Ovary (tissue), 9 donors: ENCODE data around the gene UXT. TPM values are rescaled to one million over a fixed set of nuclear protein-coding genes. Genes with fewer than 3 reads are reported as not detected.
A peak's percentile ranks its signal among the peaks of the same experiment; 100 is the strongest.

Experiments
- DNase-seq, 5 donors: peaks; one replicate each; pipeline ENCODE4 v3.0.0-alpha.2; 2019 to 2020
- H3K27ac ChIP-seq, 2 donors: fragments of 200-600 bp; one replicate each; pipeline versions ENCODE4 v1.5.1 to v1.8.0; 2019 to 2022
- H3K27me3 ChIP-seq: fragments of 200-600 bp; one replicate; pipeline ENCODE4 v1.8.0; 2022
- H3K36me3 ChIP-seq: fragments of 200-600 bp; sonication (generic); one replicate; pipeline ENCODE4 v1.5.1; 2019
- H3K4me1 ChIP-seq: one replicate; pipeline ENCODE4 v1.8.1; 2013; ENCODE audit warnings: mild to moderate bottlenecking, moderate library complexity; ENCODE audit not compliant: insufficient read depth
- H3K4me3 ChIP-seq: fragments of 200-600 bp; sonication (generic); one replicate; pipeline ENCODE4 v1.5.1; 2017
- H3K9me3 ChIP-seq, 2 donors: fragments of 200-600 bp in 1 of 2; sonication (generic) in 1 of 2; one replicate each; pipeline versions ENCODE4 v1.5.1 to v1.8.1; 2013 to 2019; ENCODE audit warnings: mild to moderate bottlenecking in 1 of 2, moderate library complexity in 1 of 2
- CTCF ChIP-seq, 3 donors: fragments of 450-650 bp in 2 of 3; fragments of 200-600 bp in 1 of 3; IDR thresholded peaks; one replicate each; pipeline versions ENCODE4 v1.5.1 to v1.8.0; 2016 to 2022; ENCODE audit warnings: antibody characterized with exemption in 3 of 3, mild to moderate bottlenecking in 1 of 3
- EP300 ChIP-seq: sonication (generic); formaldehyde crosslinking; IDR thresholded peaks from one replicate; pipeline ENCODE4 v1.6.1; 2017; ENCODE audit warnings: antibody characterized with exemption
- POLR2A ChIP-seq: fragments of 450-650 bp; IDR thresholded peaks from one replicate; pipeline ENCODE4 v1.6.1; 2017; ENCODE audit warnings: antibody characterized with exemption, mild to moderate bottlenecking, moderate library complexity
- WGBS, 3 donors: extraction: QIAGEN DNeasy Blood & Tissue Kit in 1 of 3; methylation state at CpG; one replicate each; pipeline versions ENCODE4 v1.1.5 to v1.1.7; 2013 to 2017; 5-methylcytosine and 5-hydroxymethylcytosine counted together
- intact Hi-C, 4 donors: fragments of 100-400 bp; cut with DNase I; formaldehyde crosslinking; loops; one replicate each; pipeline versions ENCODE4 v1.11.0 to v1.15.1; 2022 to 2023
- polyA plus RNA-seq, 2 donors: library from polyadenylated mRNA; stranded (reverse); fragments of 200-250 nt in 1 of 2; fragments of 350-450 nt in 1 of 2; fragmentation: Illumina TruSeq in 1 of 2; extraction: RNeasy Lipid Tissue Mini Kit (QIAGEN cat#74804) in 1 of 2; gene quantifications; one replicate each; pipeline ENCODE4 v1.2.3, GENCODE V29; 2013 to 2014
- total RNA-seq, 7 donors: library from RNA; depleted of rRNA in 2 of 7; stranded (reverse); fragments of >200 nt in 2 of 7; fragmentation: NEBNext Ultra II Directional in 3 of 7; extraction: Animal tissue kit (Norgen Biotek cat#: 25700) in 3 of 7; gene quantifications; one replicate each; pipeline versions ENCODE4 v1.1.0 to v1.2.4, GENCODE V29; 2016 to 2023
- donor health status: DM: no; HTN: no; CAD: no; lungs with moderate emphysema.
- donor health status: DM: no; HTN: no; CAD: no.
- donor health status: Bipolar disorder and iron deficiency.
- donor health status: DM: yes; HTN: yes; CAD: no.
- donor health status: DM: no; HTN: no; CAD: no.
- donor health status: DM: yes; HTN: yes; CAD: no.

Gene UXT
- total and polyA plus RNA-seq, 9 donors = 114 to 235 (median 151) TPM

GRCh38 chrX:47628982-47629381 is 30.0 kb downstream of the UXT start:
- H3K27me3 ChIP-seq = no peaks in the 10 kb centered on the region
- H3K9me3 ChIP-seq = no peaks in the 10 kb centered on the region
- no peaks in the 10 kb centered on the region for H3K4me1 ChIP-seq
- intact Hi-C loops = no loop called here
- H3K36me3 ChIP-seq = no peaks in the 10 kb centered on the region
- H3K4me3 ChIP-seq = no peak overlapping the region
- 55 to 72% (median 65%) methylated on average over 1 of the region's 1 CpG for WGBS, 3 donors
- no peak overlapping the region for H3K27ac ChIP-seq
- TF ChIP-seq CTCF (IDR thresholded peaks at IDR 0.05) (no peak), POLR2A (no peak), EP300 (no peak)
- DNase-seq = no peak

GRCh38 chrX:47625365-47625764 is 33.6 kb downstream of the UXT start:
- H3K27me3 ChIP-seq = no peaks in the 10 kb centered on the region
- 78 to 96% (median 92%) methylated on average over 2 of the region's 2 CpGs for WGBS, 3 donors
- no peaks in the 10 kb centered on the region for H3K36me3 ChIP-seq
- TF ChIP-seq CTCF (IDR thresholded peaks at IDR 0.05) (no peak), POLR2A (no peak), EP300 (no peak)
- DNase-seq = no peak
- intact Hi-C loops = no loop called here
- no peaks in the 10 kb centered on the region for H3K9me3 ChIP-seq
- no peak overlapping the region for H3K27ac ChIP-seq
- no peak overlapping the region for H3K4me3 ChIP-seq
- H3K4me1 ChIP-seq = no peaks in the 10 kb centered on the region

- H3K27me3 ChIP-seq = no peaks in the 10 kb centered on the region
- WGBS, 3 donors = 37 to 46% (median 38%) methylated on average over 35 of the region's 35 CpGs
Observed at GRCh38 chrX:47623540-47624027, 35.4 kb downstream of the UXT start.

GRCh38 chrX:47621851-47622250 is 37.1 kb downstream of the UXT start:
- no peak overlapping the region for H3K4me3 ChIP-seq
- no peaks in the 10 kb centered on the region for H3K9me3 ChIP-seq
- no peaks in the 10 kb centered on the region for H3K27me3 ChIP-seq
- WGBS, 3 donors = 73 to 85% (median 82%) methylated on average over 6 of the region's 6 CpGs
- TF ChIP-seq EP300 (no peak), CTCF (IDR thresholded peaks at IDR 0.05) (no peak), POLR2A (no peak)
- no peak overlapping the region for H3K27ac ChIP-seq
- H3K4me1 ChIP-seq = no peaks in the 10 kb centered on the region
- no peaks in the 10 kb centered on the region for H3K36me3 ChIP-seq
- no peak for DNase-seq
- intact Hi-C loops = no loop called here

More at GRCh38 chrX:47623540-47624027, 35.4 kb downstream of the UXT start:
- Histone ChIP-seq H3K4me3 (no peak overlapping the region), H3K36me3 (no peaks in the 10 kb centered on the region), H3K27ac (no peak overlapping the region), H3K9me3 (no peaks in the 10 kb centered on the region), H3K4me1 (no peaks in the 10 kb centered on the region)
- peak; percentile 41 to 75 (median 52) for DNase-seq
- no peak for TF ChIP-seq POLR2A
- TF ChIP-seq CTCF (IDR thresholded peaks at IDR 0.05) = no peak
- TF ChIP-seq EP300 = no peak
- intact Hi-C loops = no loop called here
